Right lobe of liver (tissue), 6 donors: ENCODE results near the gene RAD23A. TPM values are rescaled to one million over a fixed set of nuclear protein-coding genes. Genes with fewer than 3 reads are reported as not detected.

Experiments used
- ATAC-seq, 4 donors: fragments of 200-7000 bp; cut with Tn5 transposase; one replicate each; pipeline ENCODE4 v1.9.1; 2020; ENCODE audit warnings: mild to moderate bottlenecking in 4 of 4, moderate library complexity in 4 of 4
- DNase-seq, 3 donors: peaks; one replicate each; pipeline ENCODE4 v3.0.0-alpha.2; 2020
- H3K27ac ChIP-seq, 3 donors: fragments of 200-600 bp; one replicate each; pipeline ENCODE4 v1.8.0; 2022
- H3K27me3 ChIP-seq, 2 donors: fragments of 200-600 bp; one replicate each; pipeline ENCODE4 v1.8.0; 2022
- H3K36me3 ChIP-seq, 4 donors: fragments of 200-600 bp; sonication (generic) in 1 of 4; one replicate each; pipeline versions ENCODE4 v1.5.1 to v1.8.0; 2017 to 2022; ENCODE audit warnings: control low read depth in 1 of 4
- H3K4me1 ChIP-seq, 4 donors: fragments of 200-600 bp; sonication (generic) in 1 of 4; one replicate each; pipeline versions ENCODE4 v1.5.1 to v1.8.0; 2017 to 2022; ENCODE audit warnings: control low read depth in 1 of 4
- H3K4me3 ChIP-seq, 3 donors: fragments of 200-600 bp; one replicate each; pipeline ENCODE4 v1.8.0; 2022
- H3K9me3 ChIP-seq, 4 donors: fragments of 200-600 bp; sonication (generic) in 1 of 4; one replicate each; pipeline versions ENCODE4 v1.5.1 to v1.8.0; 2017 to 2022; ENCODE audit warnings: control low read depth in 1 of 4
- CTCF ChIP-seq, 4 donors: fragments of 200-600 bp in 3 of 4; fragments of 450-650 bp in 1 of 4; IDR thresholded peaks; one replicate each; pipeline versions ENCODE4 v1.5.1 to v1.8.0; 2016 to 2022; ENCODE audit warnings: antibody characterized with exemption in 4 of 4, mild to moderate bottlenecking in 2 of 4
- POLR2A ChIP-seq: fragments of 450-650 bp; IDR thresholded peaks from one replicate; pipeline ENCODE4 v1.6.1; 2017; ENCODE audit warnings: antibody characterized with exemption, mild to moderate bottlenecking
- WGBS: methylation state at CpG from one replicate; pipeline ENCODE4 v1.1.6; 2018; ENCODE audit warnings: low coverage, low lambda C conversion rate; ENCODE audit not compliant: insufficient coverage; ENCODE audit errors: missing lambda C conversion rate; 5-methylcytosine and 5-hydroxymethylcytosine counted together
- intact Hi-C, 2 donors: fragments of 100-400 bp; cut with DNase I; formaldehyde crosslinking; loops; one replicate each; pipeline versions ENCODE4 v1.11.2 to v1.14.1; 2022
- total RNA-seq, 6 experiments: library from RNA; depleted of rRNA in 2 of 6; stranded (reverse); fragments of >200 nt in 2 of 6; fragmentation: NEBNext Ultra II Directional in 3 of 6; extraction: Animal tissue kit (Norgen Biotek cat#: 25700) in 3 of 6; gene quantifications; one replicate each; pipeline versions ENCODE4 v1.1.0 to v1.2.4, GENCODE V29; 2016 to 2023
- donor health status: DM: no; HTN: yes; CAD: no.
- donor health status: DM: no; HTN: no; CAD: no.
- donor health status: DM: no; HTN: no; CAD: no.
- donor health status: DM: no; HTN: yes; CAD: no.
- donor health status: DM: no; HTN: yes; CAD: no.

The RAD23A gene
- total RNA-seq, 6 experiments from 2014 or later, result 37.8 to 69.0 (median 52.9) TPM

GRCh38 chr19:12937093-12937926 lies 8.4 kb upstream of the RAD23A start:
- intact Hi-C loops, result loop anchor here in 1 of 2 donors (10.0 kb wide), 1 partner anchor 53 kb away; the partner anchor contains the start of genes DNASE2 and KLF1
- H3K4me3 ChIP-seq, result peak overlapping the region; percentile 43 to 100 (median 97)
- ATAC-seq (peak in 2 of 4 donors; percentile 1 to 5), DNase-seq (peak in 2 of 3 donors; percentile 57 to 64)
- no peaks in the 10 kb centered on the region for H3K9me3 ChIP-seq
- TF ChIP-seq CTCF (IDR thresholded peaks at IDR 0.05), result no peak
- no peak for TF ChIP-seq POLR2A
- peaks cover 7 to 32% (median 23%) of the 10 kb centered on the region in 4 donors for H3K36me3 ChIP-seq
- H3K27ac ChIP-seq, result peak overlapping the region in 2 of 3 donors; percentile 48 to 49
- 19% methylated on average over 20 of the region's 23 CpGs for WGBS
- no peaks in the 10 kb centered on the region for H3K27me3 ChIP-seq
- H3K4me1 ChIP-seq, result peaks cover 0 to 46% (median 13%) of the 10 kb centered on the region in 4 donors

- Histone ChIP-seq H3K9me3 (no peaks in the 10 kb centered on the region), H3K27me3 (no peaks in the 10 kb centered on the region), H3K4me3 (peak within 1 kb of the TSS; percentile 94 to 100 (median 97)), H3K36me3 (peaks cover 7 to 41% (median 28%) of the 10 kb centered on the region in 4 donors), H3K27ac (peak within 1 kb of the TSS; percentile 77 to 92 (median 81)), H3K4me1 (peaks cover 0 to 45% (median 11%) of the 10 kb centered on the region in 4 donors)
- 0% methylated on average over 16 of the region's 63 CpGs for WGBS
- ATAC-seq (peak; percentile 78 to 92 (median 88)), DNase-seq (peak; percentile 99 to 100 (median 99))
- intact Hi-C loops, result loop anchor here in 1 of 2 donors (10.0 kb wide), 1 partner anchor 53 kb away; the partner anchor contains the start of genes DNASE2 and KLF1
- no peak for TF ChIP-seq CTCF (IDR thresholded peaks at IDR 0.05)
- TF ChIP-seq POLR2A, result peak; percentile 100
Measured at GRCh38 chr19:12937927-12938778, 7.5 kb upstream of the RAD23A start, which contains the start of gene CALR. TSS of gene CALR (plus strand) at chr19:12938609. CDS start at chr19:12938680, 71 bp downstream.

GRCh38 chr19:12938779-12939601 lies 6.7 kb upstream of the RAD23A start:
- peak in 1 of 3 donors; percentile 56 for DNase-seq
- Histone ChIP-seq H3K36me3 (peaks cover 7 to 49% (median 33%) of the 10 kb centered on the region in 4 donors), H3K9me3 (no peaks in the 10 kb centered on the region), H3K27ac (peak overlapping the region; percentile 77 to 92 (median 81)), H3K4me3 (peak overlapping the region; percentile 94 to 100 (median 97)), H3K27me3 (no peaks in the 10 kb centered on the region), H3K4me1 (peaks cover 0 to 42% (median 11%) of the 10 kb centered on the region in 4 donors)
- intact Hi-C loops, result loop anchor here in 1 of 2 donors (10.0 kb wide), 1 partner anchor 54 kb away; the partner anchor contains the start of genes DNASE2 and KLF1
- 0% methylated on average over 17 of the region's 54 CpGs for WGBS
- peak in 3 of 4 donors; percentile 2 to 7 (median 3) for ATAC-seq
- TF ChIP-seq POLR2A (no peak), CTCF (IDR thresholded peaks at IDR 0.05) (no peak)
